ENCODE measurements around the gene CHRM4.
"Not testable (repeated sequence)": the region's sequence is repeated elsewhere in the genome, so short reads cannot be mapped to it uniquely, and the experiment has no call there.

Gene CHRM4

DNA sequence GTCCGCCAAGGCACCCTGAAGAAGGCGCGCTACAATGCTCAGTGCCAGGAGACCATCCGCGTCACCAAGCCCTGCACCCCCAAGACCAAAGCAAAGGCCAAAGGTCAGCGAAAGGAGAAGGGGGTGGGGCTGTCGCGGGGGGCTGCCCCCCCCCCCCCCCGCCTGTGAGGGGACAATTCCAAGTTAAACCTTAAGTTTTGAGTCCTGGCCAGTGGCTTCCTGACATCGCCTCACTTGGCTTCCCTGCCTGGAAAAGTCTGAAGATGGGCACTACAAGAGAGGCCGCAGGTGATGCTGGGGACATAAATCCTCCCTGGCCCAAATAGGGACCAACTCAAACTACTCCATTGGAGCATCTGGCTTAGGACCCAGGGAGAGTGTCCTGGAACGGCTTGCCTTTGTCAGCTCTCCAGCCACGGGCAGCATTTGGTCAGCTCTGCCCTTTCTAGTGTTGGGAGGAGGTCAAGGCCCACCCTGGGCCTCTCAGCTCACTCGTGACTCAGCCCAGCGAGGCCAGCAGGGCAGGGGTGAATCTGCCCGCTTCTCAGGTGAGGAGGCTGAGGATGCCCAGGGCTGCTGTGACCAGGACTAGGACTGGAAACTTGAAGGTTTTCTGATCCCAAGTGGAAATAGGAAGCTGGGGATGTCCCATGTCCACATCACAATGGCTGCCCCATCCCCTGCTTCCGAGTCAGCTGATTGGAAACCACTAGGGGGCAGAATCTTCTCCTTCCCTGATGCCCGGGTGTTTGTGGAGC lies 8.8 kb downstream of the CHRM4 start:
- no peak for DNase-seq (ENCODE audit: low read depth in 1 of 2, low spot score in 1 of 2)

DNA sequence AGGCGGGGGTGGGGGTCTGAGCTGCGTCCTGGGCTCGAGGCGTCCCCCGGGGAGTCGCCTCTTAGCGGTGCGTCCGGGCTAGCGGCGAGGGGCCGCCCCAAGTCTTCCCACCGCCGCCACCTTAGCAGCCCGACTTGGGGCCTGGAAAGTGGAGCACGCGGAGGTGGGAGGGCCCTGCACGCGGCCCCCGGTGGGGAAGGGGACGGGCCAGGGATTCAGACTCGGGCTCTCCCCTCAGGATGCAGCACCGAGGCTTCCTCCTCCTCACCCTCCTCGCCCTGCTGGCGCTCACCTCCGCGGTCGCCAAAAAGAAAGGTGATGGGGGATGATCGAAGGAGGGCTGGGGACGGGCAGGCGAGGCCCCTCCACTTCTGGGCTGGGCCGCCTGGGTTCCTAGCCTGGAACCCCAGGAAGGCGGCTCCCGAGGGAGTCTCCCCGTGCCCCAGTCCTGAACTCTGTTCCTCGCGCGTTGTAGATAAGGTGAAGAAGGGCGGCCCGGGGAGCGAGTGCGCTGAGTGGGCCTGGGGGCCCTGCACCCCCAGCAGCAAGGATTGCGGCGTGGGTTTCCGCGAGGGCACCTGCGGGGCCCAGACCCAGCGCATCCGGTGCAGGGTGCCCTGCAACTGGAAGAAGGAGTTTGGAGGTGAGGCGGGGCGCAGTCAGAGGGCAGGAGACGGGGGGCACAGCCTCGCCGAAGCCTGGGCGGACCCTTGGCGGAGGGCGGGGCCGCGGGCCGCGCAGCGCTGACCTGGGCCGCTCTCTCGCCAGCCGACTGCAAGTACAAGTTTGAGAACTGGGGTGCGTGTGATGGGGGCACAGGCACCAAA lies 9.5 kb downstream of the CHRM4 start:
- DNase-seq (ENCODE audit: low read depth in 1 of 2, low spot score in 1 of 2) = no peak

DNA sequence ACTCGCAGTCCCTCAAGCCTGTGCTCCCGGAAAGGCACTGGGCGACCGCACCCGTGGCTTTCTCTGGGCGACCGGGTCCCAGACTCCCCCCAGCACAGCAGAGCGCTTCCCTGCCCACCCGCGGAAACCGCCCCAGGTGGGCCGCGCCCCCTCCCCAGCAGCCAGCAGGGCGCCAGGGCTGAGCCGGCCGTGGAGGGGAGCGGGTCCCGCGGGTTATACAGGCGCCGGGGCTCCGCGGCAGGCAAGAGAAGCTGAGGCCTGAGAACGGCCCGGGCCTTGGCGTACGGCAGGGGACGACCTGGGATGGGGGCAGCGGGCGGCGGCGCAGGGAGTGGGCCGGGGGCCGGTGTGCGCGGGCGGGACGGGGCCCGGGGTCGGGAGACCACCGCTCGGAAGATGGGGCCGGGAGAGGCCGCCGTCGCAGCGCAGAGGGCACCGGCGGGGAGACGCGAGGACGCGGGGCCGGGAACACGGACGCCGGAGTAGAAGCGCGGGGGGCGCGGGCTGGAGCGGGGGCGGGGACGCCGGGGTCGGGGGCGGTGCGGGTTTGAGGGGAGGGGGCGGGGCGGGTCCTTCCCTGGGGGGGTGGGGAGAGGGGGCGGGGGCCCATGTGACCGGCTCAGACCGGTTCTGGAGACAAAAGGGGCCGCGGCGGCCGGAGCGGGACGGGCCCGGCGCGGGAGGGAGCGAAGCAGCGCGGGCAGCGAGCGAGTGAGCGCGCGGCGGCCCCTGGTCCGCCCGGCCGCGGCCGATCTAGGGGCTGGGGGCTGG lies 10.3 kb downstream of the CHRM4 start, which contains the start of gene MDK:
Gene MDK, plus strand, starts transcription at position 622 of the 771 bp plus-strand sequence. CDS start 389 bp downstream, outside the sequence.
- no peak for DNase-seq (ENCODE audit: low read depth in 1 of 2, low spot score in 1 of 2)

DNA sequence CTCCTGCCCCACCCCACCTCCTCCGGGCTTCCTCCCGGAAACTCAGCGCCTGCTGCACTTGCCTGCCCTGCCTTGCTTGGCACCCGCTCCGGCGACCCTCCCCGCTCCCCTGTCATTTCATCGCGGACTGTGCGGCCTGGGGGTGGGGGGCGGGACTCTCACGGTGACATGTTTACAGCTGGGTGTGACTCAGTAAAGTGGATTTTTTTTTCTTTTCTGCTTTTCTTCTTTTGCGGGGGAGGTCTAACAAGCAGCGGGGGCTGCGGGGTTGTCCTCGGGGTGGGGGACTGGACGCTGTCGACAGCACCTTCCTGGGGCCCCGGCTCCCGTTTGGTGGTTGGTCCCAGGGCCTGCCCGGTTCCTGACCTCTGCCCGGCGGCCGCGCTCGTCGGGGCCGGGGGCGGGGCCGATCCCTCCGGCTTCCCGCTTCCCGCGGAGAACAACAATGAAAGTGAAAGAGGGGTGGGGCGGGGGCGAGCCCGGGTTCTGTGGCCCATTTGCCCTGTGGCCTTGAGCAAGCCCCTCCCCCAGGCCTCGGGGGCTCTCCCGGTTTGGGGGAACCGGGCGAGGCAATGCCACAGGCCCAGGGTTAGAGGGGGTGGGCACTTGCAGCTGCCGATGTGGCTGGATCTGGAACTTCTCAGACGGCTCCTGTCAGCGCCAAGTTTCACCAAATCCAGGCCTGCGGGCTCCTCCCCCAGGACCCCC lies 11.1 kb downstream of the CHRM4 start:
- peak in 1 of 2 donors; percentile 41 for DNase-seq (ENCODE audit: low read depth in 1 of 2, low spot score in 1 of 2)

DNA sequence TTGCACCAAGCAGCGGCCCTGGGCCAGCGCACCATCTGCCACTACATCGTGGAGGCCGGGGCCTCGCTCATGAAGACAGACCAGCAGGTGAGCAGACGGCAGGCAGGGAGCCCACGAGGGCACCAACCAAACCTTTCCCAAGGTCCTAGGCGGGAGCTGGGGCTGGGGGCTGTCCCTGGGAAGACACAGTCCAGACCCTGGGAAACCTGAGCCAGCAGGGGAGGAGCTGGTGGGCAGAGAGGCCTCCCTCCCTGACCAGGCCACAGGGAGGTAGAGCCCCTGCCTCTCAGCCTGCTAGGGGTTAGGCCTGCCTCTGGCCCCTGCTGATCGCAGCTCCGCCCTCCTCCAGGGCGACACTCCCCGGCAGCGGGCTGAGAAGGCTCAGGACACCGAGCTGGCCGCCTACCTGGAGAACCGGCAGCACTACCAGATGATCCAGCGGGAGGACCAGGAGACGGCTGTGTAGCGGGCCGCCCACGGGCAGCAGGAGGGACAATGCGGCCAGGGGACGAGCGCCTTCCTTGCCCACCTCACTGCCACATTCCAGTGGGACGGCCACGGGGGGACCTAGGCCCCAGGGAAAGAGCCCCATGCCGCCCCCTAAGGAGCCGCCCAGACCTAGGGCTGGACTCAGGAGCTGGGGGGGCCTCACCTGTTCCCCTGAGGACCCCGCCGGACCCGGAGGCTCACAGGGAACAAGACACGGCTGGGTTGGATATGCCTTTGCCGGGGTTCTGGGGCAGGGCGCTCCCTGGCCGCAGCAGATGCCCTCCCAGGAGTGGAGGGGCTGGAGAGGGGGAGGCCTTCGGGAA lies 11.9 kb downstream of the CHRM4 start:
- DNase-seq (ENCODE audit: low read depth in 1 of 2, low spot score in 1 of 2) = not testable (repeated sequence)

DNA sequence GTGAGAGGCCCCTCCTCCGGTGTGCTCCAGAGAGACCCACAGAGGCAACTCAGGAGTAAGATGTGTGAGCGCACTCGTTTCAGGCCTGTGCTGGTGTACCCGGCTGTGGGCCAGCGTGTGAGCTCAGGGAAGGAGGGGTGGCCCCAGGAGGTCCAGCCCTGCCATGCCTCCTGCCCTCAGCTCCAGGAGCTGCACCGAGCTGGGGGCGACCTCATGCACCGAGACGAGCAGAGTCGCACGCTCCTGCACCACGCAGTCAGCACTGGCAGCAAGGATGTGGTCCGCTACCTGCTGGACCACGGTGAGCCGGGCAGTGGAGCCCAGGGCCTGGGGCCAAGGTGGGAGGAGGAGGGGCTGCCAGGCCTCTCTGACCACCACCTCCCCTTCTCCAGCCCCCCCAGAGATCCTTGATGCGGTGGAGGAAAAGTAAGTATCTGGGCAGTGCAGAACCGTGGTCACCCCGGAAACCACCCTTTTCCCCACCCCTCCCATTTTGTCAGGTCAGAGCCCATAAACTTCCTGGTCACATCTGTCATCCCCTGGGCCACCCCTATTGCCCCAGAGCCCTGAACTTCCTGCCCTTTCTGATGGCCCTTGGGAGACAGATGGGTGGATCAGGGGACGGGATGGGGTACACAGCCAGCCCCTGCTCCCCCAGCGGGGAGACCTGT lies 12.6 kb downstream of the CHRM4 start:
- no peak for DNase-seq (ENCODE audit: low read depth in 1 of 2, low spot score in 1 of 2)

DNA sequence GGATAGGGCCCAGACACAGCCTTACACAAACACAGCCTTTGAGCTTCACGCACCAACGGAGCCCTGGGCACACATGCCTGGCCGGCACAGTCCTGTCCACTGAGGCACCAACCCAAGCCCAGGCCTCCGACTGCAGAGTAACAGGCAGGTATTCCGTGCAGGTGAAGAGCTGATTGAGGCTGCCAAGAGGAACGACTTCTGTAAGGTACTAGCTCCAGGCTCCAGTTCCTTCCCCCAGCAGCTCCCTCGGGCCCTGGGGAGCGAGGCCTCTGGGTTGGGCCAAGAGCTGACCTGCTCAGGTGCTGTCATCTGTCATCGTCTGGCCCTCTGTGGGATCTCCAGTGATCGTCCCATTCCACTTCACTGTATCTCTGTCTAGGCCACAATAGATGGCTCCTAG lies 13.3 kb downstream of the CHRM4 start:
- no peak for DNase-seq (ENCODE audit: low read depth in 1 of 2, low spot score in 1 of 2)

DNA sequence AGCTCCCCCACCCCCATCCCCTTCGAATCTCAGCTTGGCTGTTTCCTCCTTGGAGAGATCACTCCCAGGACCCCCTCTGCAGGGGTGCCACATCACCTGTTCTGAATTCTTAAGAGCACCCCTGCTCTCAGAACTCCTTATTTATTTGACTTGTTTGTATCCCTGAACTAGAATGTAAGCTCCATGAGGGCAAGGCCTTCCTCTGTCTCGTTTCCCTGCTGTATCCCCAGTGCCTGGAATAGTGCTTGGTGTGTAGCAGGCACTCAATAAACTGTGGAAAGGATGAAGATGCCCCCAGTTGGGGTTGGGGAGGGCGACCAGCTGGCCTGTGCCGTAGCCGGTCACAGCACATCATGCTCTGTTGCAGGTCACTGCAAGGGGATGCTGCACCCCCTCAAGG lies 13.7 kb downstream of the CHRM4 start:
- DNase-seq (ENCODE audit: low read depth in 1 of 2, low spot score in 1 of 2) = no peak

DNA sequence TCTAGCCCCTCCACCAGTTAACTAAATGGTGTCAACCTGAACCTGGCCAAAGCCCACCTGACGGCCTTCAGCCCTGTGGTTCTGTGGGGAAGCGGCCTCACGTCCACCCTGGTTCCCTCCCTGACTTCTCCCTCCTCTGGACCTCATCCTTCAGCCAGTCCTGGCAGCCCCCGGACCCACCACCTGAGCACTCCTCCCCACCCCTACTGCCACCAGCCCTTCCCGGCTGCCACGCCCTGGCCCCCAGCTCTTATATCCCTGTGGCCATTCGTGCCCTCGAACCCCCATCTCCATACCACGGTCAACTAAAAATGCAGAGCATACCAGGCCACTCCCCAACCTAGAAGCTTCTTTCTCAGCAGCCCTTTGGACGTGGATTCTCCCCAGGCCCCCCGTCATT lies 14.3 kb downstream of the CHRM4 start:
- no peak for DNase-seq (ENCODE audit: low read depth in 1 of 2, low spot score in 1 of 2)

DNA sequence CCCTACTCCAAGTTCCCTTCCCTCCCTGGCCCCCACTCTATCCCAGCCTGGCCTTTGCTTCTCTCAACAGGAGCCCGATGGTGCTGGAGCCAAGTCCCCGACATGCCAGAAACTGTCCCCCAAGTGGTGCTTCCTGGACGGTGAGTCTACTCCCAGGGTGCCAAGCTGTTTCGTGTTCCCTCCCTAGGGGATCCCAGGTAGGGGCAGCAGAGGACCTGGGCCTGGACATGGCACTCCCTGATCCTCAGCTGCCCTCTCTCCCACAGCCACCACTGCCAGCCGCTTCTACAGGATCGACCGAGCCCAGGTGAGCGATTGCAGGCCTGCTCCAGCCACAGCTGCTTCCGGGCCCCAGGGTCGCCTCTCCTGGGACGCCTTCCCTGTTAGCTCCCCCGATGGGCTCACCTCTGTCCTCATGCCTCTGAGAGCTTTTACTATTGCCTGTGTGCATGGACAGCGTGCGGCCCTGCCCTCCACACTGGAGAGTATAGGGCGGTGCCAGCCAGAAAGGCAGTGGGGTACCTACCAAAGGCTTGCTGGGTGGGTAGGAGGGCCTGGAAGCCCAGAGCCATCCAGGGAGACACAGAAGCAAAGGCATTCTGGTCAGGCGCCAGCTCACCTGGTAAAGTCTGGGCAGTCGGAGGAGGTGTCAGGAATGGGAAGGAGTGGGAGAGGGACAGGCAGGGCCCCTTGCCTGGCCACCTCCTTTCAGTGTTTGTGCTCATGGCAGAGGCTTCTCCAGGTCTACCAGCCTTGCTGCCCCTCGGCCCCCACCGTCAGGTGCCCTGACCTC lies 15.1 kb downstream of the CHRM4 start:
- no peak for DNase-seq (ENCODE audit: low read depth in 1 of 2, low spot score in 1 of 2)

DNA sequence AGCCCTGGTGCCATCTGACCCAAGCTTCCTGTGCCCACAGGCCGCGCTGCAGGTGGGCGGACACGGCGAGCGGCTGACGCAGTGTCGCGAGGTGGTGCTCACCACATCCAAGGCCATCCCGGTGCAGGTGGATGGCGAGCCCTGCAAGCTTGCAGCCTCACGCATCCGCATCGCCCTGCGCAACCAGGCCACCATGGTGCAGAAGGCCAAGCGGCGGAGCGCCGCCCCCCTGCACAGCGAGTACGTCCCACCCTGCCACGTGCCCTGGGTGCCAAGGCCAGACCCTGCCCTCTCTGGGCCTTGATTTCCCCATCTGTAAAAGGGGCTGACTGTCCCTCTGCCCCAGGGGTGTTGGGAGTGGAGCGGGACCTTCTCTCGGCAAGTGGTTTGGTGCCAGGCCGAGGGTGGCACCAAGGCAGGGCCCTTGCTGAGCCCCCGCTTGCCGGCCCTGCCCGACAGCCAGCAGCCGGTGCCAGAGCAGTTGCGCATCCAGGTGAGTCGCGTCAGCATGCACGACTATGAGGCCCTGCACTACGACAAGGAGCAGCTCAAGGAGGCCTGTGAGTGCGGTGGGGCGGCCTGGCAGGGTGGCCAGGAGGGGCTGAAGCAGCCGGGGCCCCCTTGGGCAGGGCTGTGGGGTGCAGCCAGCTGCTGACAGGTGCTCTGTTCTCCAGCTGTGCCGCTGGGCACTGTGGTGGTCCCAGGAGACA lies 16.0 kb downstream of the CHRM4 start:
- no peak for DNase-seq (ENCODE audit: low read depth in 1 of 2, low spot score in 1 of 2)

DNA sequence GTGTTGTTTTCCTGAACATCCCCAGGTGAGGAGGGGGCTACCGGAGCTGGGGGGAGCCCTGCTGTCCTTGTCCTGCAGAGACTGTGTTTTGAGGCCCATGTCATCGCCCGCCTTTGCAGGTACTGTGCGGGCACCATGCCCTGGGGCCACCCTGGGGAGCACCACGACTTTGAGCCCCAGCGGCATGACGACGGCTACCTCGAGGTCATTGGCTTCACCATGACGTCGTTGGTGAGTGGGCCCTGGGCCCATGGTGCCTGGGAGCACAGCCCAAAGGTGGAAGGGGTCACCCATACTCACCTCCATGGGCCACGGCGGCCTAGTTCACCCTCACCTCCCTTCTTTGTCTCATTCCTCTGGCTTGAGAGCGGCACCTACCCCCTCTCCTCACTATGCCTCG lies 16.8 kb downstream of the CHRM4 start:
- DNase-seq (ENCODE audit: low read depth in 1 of 2, low spot score in 1 of 2) = no peak

DNA sequence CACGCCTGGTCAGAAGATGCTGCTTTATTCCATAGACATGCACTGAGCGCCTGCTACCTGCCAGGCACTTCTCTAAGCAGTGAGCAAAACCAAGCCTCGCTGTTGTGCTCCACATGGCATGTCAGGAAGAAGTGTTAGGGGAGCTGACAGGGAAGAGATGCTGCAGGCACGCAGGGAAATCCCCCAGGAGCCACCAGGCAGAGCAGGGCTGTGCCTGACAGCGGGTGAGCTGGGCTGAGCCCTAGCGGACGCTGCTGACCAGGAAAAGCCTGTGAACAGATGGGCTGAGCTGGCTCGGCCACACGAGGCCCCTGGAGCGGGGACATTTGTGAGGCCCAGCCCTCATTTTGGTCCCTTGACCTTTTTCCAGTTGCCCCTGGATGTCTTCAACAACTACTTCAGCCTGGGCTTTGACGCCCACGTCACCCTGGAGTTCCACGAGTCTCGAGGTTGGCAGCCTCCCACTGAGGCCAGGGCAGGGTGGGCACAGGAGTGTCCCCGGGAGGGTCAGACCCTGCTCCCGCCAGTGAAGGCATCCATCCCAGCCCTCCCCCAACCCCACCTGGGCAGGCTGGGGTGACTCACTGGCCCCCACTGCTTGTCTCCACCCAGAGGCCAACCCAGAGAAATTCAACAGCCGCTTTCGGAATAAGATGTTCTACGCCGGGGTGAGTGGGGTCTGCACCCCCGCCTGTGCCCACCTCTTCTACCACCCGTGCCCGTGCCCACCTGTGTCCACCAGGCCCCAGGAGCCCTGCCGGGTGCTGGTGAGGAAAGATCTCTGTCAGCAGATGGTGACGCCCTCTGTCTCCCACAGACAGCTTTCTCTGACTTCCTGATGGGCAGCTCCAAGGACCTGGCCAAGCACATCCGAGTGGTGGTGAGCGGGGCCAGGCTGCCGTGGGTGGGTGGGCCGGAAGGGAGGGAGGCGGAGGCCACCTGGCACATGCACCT lies 17.5 kb downstream of the CHRM4 start:
- DNase-seq (ENCODE audit: low read depth in 1 of 2, low spot score in 1 of 2) = no peak

DNA sequence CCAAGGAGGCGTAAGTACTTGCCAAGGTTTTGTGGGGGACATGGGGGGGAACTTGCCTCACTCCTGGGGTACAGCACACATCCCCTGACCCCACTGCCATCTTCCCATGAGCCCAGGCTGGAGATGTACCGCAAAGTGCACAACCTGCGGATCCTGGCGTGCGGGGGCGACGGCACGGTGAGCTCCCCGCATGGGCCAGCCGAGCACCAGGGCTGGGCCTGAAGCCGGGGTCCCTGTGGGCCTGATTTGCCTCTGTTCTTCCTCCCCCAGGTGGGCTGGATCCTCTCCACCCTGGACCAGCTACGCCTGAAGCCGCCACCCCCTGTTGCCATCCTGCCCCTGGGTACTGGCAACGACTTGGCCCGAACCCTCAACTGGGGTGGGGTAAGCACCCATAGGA lies 19.1 kb downstream of the CHRM4 start:
- DNase-seq (ENCODE audit: low read depth in 1 of 2, low spot score in 1 of 2) = not testable (repeated sequence)

DNA sequence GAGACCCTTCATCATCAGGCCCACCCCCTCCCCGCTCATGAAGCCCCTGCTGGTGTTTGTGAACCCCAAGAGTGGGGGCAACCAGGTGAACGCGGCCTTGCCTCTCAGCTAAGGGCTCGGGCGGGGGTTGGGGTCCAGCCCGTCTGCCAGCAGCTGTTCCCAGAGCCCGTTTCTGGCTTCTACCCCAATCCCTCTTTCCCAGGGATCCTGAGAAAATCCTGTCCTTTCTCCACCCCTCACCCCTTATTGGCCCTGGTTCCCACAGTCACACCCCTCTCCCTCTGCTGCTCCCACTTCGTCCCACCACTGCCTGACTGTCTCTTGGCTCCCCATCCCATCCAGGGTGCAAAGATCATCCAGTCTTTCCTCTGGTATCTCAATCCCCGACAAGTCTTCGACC lies 19.5 kb downstream of the CHRM4 start:
- DNase-seq (ENCODE audit: low read depth in 1 of 2, low spot score in 1 of 2) = no peak

DNA sequence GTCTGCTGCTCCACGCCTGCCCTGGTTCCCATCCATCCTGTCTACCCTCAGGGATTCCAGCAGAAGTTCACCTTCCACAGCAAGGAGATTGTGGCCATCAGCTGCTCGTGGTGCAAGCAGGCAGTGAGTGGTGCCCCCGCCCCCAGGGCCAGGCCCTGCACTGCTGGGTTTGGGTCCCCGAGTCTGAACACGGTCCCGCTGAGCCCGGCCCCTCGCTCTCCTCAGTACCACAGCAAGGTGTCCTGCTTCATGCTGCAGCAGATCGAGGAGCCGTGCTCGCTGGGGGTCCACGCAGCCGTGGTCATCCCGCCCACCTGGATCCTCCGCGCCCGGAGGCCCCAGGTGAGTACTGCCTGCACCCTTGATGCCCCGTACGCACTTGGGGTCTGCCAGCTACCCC lies 20.3 kb downstream of the CHRM4 start:
- not testable (repeated sequence) for DNase-seq (ENCODE audit: low read depth in 1 of 2, low spot score in 1 of 2)

DNA sequence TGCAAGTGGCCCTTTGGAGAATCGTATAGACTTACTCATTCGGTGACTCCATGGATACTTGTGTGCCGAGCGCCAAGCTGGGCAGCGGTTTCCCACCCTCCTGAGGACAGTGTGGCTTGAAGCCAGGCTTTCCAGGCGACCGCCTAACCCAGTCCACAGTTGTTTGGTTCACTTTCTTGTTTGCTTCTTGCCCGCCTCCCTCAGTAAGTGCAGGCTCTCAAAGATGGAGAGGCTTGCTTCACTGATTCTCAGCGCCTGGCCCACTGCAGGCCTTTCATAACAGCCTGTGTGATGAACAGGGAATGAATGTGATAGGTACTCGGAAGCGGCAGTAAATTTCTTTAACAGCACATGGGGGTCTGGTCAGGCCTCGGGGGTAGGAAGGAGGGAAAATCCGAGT lies 21.3 kb downstream of the CHRM4 start:
- DNase-seq (ENCODE audit: low read depth in 1 of 2, low spot score in 1 of 2) = no peak

Measured in activated CD4-positive, alpha-beta T cell treated with anti-CD3 and anti-CD28 coated beads, Interleukin-2, amount 50 U/mL, for 24 hours (primary cell).